Measurements from ENCODE around the gene MFRP. TPM values are rescaled to one million over a fixed set of nuclear protein-coding genes. Genes with fewer than 3 reads are reported as not detected.
A peak's percentile ranks its signal among the peaks of the same experiment; 100 is the strongest.

MFRP gene
- total RNA-seq, 4 donors from 2014 or later = not detected

DNA sequence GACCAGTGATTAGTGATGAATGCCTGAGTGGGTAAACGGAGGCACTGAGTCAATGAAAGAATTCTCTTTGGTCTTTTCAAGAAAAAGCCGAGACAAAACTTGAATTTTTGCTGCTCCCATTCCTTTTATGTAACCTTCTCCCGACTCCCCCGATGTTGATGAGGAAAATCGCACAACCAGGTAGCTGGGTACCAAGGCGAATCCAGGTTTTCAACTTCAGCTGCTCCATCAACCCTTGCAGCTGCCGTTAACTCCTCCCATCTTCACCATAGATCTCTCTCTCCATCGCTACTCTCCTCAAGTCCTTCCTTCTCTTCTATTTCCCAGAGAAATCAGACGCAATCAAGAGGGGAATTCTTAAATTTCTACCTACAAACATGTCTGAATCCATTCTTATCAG is 35.6 kb upstream of the MFRP start:
- H3K36me3 ChIP-seq = no peaks in the 10 kb centered on the region
- H3K9me3 ChIP-seq = no peaks in the 10 kb centered on the region
- H3K27me3 ChIP-seq = peaks cover 0 to 9% (median 0%) of the 10 kb centered on the region in 4 donors
- peak overlapping the region in 3 of 4 donors; percentile 49 to 70 (median 52) for H3K4me3 ChIP-seq
- no peak for DNase-seq
- WGBS, 2 donors = 8 to 15% methylated on average over 9 of the region's 9 CpGs
- TF ChIP-seq CTCF (IDR thresholded peaks at IDR 0.05) (no peak), POLR2A (IDR thresholded peaks at IDR 0.05) (no peak)
- H3K27ac ChIP-seq = peak overlapping the region in 3 of 4 donors; percentile 58 to 80 (median 59)
- peaks cover 5 to 36% (median 21%) of the 10 kb centered on the region in 3 donors for H3K4me1 ChIP-seq
- intact Hi-C loops (cut with DNase I) = no loop called here

DNA sequence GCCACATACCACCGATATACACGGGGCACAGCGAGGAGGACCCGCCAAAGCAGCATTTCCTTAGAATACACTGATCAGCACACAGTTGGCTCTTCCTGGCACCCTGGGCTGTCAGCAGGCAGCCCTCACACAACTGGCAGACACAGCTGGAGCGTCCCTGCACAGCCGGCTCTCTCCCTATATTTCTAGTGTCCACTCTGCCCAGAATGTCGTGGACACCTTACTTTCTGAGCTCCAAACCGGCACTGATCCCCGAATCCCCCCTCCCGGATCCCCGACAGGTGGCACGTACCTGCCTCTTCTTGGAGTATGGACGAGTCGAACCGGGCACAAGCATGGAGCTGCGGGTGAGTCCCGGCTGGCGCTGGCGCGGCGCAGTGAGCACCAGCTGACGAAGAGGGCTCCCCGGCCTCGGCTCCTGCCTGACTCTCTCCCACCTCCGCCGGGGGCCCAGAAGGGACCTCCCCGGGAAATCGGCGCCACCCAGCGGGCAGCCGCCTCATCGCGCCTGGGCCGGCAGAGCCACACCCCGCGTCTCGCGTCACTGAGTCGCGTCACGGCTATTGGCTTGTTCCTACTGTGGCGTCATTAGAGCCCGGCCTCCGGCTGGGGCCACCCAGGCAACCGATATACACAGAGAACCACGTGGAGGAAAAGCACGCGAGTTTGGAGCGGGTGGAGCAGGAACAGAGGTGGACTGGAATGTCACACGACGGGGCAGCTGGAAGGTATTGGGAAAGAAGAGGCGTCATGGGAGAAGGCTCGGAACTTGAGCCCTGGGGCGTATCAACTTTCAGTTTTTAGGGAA is 34.9 kb upstream of the MFRP start, which contains the start of gene USP2:
USP2 (minus strand) TSS at position 510 of the 808 bp plus-strand sequence. CDS start 8,210 bp downstream, outside the sequence.
- peak within 1 kb of the TSS; percentile 16 to 70 (median 50) for H3K4me3 ChIP-seq
- TF ChIP-seq POLR2A (IDR thresholded peaks at IDR 0.05) (peak in 2 of 4 donors; percentile 11 to 53), CTCF (IDR thresholded peaks at IDR 0.05) (peak; percentile 79 to 96 (median 92))
- H3K4me1 ChIP-seq = peaks cover 8 to 43% (median 27%) of the 10 kb centered on the region in 3 donors
- H3K36me3 ChIP-seq = no peaks in the 10 kb centered on the region
- peaks cover 0 to 9% (median 0%) of the 10 kb centered on the region in 4 donors for H3K27me3 ChIP-seq
- H3K27ac ChIP-seq = peak within 1 kb of the TSS; percentile 25 to 80 (median 70)
- 0 to 1% methylated on average over 3 to 14 of the region's 54 CpGs for WGBS, 2 donors
- DNase-seq = peak; percentile 75
- no peaks in the 10 kb centered on the region for H3K9me3 ChIP-seq
- intact Hi-C loops (cut with DNase I) = no loop called here

GRCh38 chr11:119380827-119381180 is 34.3 kb upstream of the MFRP start:
- peaks cover 0 to 9% (median 0%) of the 10 kb centered on the region in 4 donors for H3K27me3 ChIP-seq
- WGBS, 2 donors = 25% methylated on average over 4 of the region's 10 CpGs; no CpG with 5 or more reads in 1 of the 2 donors
- no peaks in the 10 kb centered on the region for H3K9me3 ChIP-seq
- H3K27ac ChIP-seq = peak overlapping the region; percentile 25 to 80 (median 70)
- peaks cover 14 to 49% (median 33%) of the 10 kb centered on the region in 3 donors for H3K4me1 ChIP-seq
- TF ChIP-seq CTCF (IDR thresholded peaks at IDR 0.05) (no peak), POLR2A (IDR thresholded peaks at IDR 0.05) (no peak)
- DNase-seq = no peak
- H3K4me3 ChIP-seq = peak overlapping the region; percentile 16 to 70 (median 50)
- intact Hi-C loops (cut with DNase I) = no loop called here
- H3K36me3 ChIP-seq = no peaks in the 10 kb centered on the region

DNA sequence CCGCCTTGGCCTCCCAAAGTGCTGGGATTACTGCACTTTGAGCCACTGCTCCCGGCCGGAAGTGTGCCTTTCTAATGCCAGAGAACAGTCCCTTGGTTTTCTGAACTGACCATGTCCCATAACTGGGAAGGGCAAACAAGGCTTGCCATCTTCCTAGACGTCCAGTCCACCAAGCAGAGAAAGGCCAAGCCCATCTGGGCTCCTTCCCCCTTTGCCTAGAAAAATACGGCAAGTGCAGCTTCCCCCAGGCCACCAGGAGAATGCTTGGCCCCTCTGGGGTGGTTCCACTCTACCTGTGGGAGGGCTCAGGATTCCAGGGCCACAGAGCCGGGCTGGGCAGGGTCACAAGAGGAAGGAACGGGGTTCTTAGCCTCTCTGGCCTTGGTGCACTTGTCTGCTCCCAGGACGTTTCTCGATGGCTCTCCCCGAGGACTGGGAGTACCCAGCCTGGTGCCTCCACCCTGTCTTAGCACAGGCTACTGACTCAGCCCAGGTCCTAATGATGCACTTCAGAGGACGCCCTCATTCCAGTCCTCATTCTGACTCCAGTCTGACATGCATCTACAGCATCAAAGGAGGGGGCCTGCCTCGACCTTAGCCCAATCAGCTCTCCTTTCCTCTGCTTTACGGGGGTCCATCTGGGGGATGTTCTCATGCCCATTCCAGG is 33.8 kb upstream of the MFRP start:
- DNase-seq = no peak
- 76% methylated on average over 10 of the region's 13 CpGs; no CpG with 5 or more reads in 1 of the 2 donors for WGBS, 2 donors
- Histone ChIP-seq H3K36me3 (no peaks in the 10 kb centered on the region), H3K9me3 (no peaks in the 10 kb centered on the region), H3K27ac (peak overlapping the region in 3 of 4 donors; percentile 59 to 80 (median 80)), H3K4me3 (peak overlapping the region in 1 of 4 donors; percentile 49), H3K4me1 (peaks cover 15 to 54% (median 36%) of the 10 kb centered on the region in 3 donors), H3K27me3 (peaks cover 0 to 9% (median 0%) of the 10 kb centered on the region in 4 donors)
- TF ChIP-seq CTCF (IDR thresholded peaks at IDR 0.05) (no peak), POLR2A (IDR thresholded peaks at IDR 0.05) (no peak)
- intact Hi-C loops (cut with DNase I) = no loop called here

Data from esophagus squamous epithelium (tissue), 5 donors.